Neural crest cell (in vitro differentiated cells): ENCODE measurements around the gene FAM89B. TPM values are rescaled to one million over a fixed set of nuclear protein-coding genes. Genes with fewer than 3 reads are reported as not detected.
"Not testable (repeated sequence)": the region's sequence is repeated elsewhere in the genome, so short reads cannot be mapped to it uniquely, and the experiment has no call there.

ENCODE experiments used
- DNase-seq: peaks from one replicate; pipeline ENCODE4 v3.0.0; 2021; ENCODE audit warnings: low read depth, mixed read lengths, low spot score
- H3K27ac Mint-ChIP-seq: one replicate; pipeline ENCODE4 v1.8.0; 2021; ENCODE audit warnings: mild to moderate bottlenecking, mixed read lengths; ENCODE audit not compliant: unreplicated experiment
- H3K27me3 Mint-ChIP-seq: 2 replicates; pipeline ENCODE4 v1.8.0; 2021; ENCODE audit warnings: low read depth, mild to moderate bottlenecking, mixed read lengths
- H3K36me3 Mint-ChIP-seq: 2 replicates; pipeline ENCODE4 v1.8.0; 2021; ENCODE audit warnings: low read depth, mild to moderate bottlenecking, mixed read lengths
- H3K4me1 Mint-ChIP-seq: 2 replicates; pipeline ENCODE4 v1.8.0; 2021; ENCODE audit warnings: mixed read lengths
- H3K4me3 Mint-ChIP-seq: one replicate; pipeline ENCODE4 v1.8.0; 2021; ENCODE audit warnings: mild to moderate bottlenecking, mixed read lengths
- H3K9me3 Mint-ChIP-seq: 2 replicates; pipeline ENCODE4 v1.8.0; 2021; ENCODE audit warnings: mixed read lengths
- total RNA-seq: library from RNA; stranded (reverse); gene quantifications from 2 replicates; pipeline ENCODE4 v1.2.1, GENCODE V29; 2021
- TF ChIP-seq, protein P1 (sequence below): fragments of 200-600 bp; sonication (generic); conservative IDR thresholded peaks from 2 replicates; pipeline ENCODE4 v1.5.0; 2021; ENCODE audit warnings: antibody characterized with exemption, mild to moderate bottlenecking

FAM89B gene
- total RNA-seq, 1 donor from 2014 or later = 86.3 TPM

DNA sequence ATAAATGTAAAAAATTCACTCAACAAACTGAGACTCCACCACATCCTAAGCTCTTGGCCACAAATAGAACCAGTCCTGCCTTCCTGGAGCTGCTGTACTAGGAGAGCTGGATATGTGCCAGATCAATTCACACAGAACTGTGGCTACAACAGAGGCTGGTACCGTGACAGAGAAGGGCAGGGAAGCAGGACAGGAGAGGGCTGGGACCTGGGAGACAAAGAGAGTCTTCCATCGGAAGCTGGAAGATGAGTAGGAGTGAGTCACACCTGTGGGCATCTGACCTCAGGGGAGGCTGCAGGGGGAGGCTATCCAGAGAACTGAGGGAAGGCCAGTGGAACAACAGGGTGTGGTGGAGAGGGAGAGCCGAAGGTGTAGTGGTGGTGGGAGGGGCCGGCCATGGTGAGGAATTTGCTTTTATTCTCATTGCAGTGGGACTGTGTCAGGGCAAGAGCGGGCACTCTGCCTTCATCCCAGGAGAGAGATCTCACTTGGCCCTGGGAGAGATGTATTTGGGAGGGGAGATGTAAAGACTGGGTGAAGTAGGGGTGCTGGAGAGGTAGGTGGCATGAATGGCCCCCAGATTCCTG lies 12.3 kb upstream of the FAM89B start:
- TF ChIP-seq, protein P1, sequence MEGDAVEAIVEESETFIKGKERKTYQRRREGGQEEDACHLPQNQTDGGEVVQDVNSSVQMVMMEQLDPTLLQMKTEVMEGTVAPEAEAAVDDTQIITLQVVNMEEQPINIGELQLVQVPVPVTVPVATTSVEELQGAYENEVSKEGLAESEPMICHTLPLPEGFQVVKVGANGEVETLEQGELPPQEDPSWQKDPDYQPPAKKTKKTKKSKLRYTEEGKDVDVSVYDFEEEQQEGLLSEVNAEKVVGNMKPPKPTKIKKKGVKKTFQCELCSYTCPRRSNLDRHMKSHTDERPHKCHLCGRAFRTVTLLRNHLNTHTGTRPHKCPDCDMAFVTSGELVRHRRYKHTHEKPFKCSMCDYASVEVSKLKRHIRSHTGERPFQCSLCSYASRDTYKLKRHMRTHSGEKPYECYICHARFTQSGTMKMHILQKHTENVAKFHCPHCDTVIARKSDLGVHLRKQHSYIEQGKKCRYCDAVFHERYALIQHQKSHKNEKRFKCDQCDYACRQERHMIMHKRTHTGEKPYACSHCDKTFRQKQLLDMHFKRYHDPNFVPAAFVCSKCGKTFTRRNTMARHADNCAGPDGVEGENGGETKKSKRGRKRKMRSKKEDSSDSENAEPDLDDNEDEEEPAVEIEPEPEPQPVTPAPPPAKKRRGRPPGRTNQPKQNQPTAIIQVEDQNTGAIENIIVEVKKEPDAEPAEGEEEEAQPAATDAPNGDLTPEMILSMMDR = no peak
- Mint-ChIP-seq H3K4me1 (peaks cover 38% of the 10 kb centered on the region), H3K36me3 (no peaks in the 10 kb centered on the region), H3K9me3 (no peaks in the 10 kb centered on the region), H3K27ac (no peak overlapping the region), H3K27me3 (peaks cover 8% of the 10 kb centered on the region), H3K4me3 (peak overlapping the region; percentile 28)
- DNase-seq = no peak

- TF ChIP-seq, protein P1 = no peak
- Mint-ChIP-seq H3K36me3 (no peaks in the 10 kb centered on the region), H3K4me1 (peaks cover 33% of the 10 kb centered on the region), H3K27me3 (peaks cover 5% of the 10 kb centered on the region), H3K27ac (no peak overlapping the region), H3K4me3 (peak overlapping the region; percentile 28), H3K9me3 (no peaks in the 10 kb centered on the region)
- no peak for DNase-seq
Measured at GRCh38 chr11:65560555-65561418, 11.6 kb upstream of the FAM89B start.

DNA sequence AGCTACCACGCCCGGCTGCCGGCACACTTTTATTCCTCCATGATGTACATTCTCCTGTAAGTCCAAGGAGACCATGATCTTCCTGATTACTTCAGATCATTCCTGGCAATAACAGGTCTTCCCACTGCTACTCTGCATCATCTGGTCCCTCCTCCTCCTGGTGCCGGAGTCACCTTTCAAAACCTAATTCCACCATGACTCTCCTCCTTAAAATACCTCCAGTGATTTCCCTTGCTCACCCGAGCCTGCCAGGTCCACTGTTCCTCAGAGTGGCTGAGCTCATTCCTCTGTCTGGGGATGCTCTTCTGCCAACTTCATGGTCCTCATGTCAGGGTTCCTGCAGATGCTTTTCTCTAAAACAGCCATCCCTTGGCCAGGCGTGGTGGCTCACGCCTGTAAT lies 10.3 kb upstream of the FAM89B start:
- Mint-ChIP-seq H3K4me1 (peaks cover 24% of the 10 kb centered on the region), H3K27ac (peak overlapping the region; percentile 10), H3K4me3 (peak overlapping the region; percentile 29), H3K9me3 (no peaks in the 10 kb centered on the region), H3K36me3 (no peaks in the 10 kb centered on the region), H3K27me3 (peaks cover 4% of the 10 kb centered on the region)
- no peak for DNase-seq
- TF ChIP-seq, protein P1 = no peak

DNA sequence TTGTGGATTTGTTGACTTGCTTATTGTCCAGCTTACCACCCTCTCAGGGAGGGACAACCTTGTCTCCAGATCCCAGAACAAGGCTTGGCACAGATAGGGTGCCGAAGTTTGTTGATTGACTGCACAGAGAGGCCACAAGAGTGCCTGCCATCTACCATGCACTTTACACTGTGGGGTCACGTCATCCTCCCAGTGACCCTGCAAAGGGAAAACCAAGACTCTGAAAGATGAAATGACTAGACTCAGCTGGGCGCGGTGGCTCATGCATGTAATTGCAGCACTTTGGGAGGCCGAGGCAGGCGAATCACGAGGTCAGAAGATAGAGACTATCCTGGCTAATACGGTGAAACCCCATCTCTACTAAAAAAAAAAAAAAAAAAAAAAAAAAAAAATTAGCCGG lies 9.6 kb upstream of the FAM89B start:
- TF ChIP-seq, protein P1 = no peak
- Mint-ChIP-seq H3K27ac (no peak overlapping the region), H3K9me3 (no peaks in the 10 kb centered on the region), H3K4me1 (peaks cover 18% of the 10 kb centered on the region), H3K27me3 (no peaks in the 10 kb centered on the region), H3K36me3 (no peaks in the 10 kb centered on the region), H3K4me3 (no peak overlapping the region)
- DNase-seq = no peak

DNA sequence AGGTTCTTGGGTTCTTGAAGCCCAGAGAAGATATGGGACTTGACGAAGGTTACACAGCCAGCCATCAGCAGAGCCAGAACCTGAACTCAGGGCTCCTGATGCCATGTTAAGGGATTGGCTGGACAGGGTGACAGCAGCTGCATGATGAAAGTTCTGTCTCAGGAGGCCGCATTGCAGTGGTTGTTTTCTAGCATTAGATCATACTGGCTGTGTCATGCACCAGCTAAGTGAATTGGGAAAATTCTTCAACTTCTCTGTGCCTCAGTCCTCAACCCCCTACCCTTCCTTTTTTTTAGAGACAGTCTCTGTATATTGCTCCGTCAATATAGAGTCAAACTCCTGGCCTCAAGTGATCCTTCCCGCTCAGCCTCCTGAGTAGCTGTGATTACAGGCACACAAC lies 8.7 kb upstream of the FAM89B start:
- H3K4me1 Mint-ChIP-seq = peaks cover 25% of the 10 kb centered on the region
- H3K4me3 Mint-ChIP-seq = no peak overlapping the region
- DNase-seq = no peak
- H3K9me3 Mint-ChIP-seq = no peaks in the 10 kb centered on the region
- H3K36me3 Mint-ChIP-seq = no peaks in the 10 kb centered on the region
- no peak overlapping the region for H3K27ac Mint-ChIP-seq
- no peaks in the 10 kb centered on the region for H3K27me3 Mint-ChIP-seq
- TF ChIP-seq, protein P1 = no peak

DNA sequence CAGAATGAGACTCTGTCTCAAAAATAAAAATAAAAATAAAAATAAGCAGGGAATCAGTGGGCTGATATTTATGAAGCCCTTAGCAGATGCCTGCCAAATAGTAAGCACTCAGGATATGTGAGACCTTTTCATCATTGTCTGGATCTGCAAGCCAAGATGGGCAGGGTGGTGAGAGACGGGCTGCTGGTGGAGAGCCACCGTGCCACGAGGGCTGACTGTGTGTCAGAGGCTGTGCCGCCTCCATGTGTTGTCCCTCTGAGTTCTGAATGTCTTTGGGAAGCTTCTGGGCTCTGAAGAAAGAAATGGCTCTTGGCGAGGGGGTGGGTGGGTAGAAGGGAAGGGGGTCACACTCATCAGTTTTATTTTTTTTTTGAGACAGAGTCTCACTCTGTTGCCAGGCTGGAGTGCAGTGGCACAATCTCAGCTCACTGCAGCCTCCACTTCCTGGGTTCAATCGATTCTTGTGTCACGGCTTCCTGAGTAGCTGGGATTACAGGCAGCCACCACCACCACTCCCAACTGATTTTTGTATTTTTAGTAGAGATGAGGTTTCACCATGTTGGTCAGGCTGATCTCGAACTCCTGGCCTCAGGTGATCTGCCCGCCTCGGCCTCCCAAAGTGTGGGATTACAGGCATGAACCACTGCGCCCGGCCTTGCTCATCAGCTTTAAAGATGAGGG lies 7.3 kb upstream of the FAM89B start:
- H3K27ac Mint-ChIP-seq, H3K27me3 Mint-ChIP-seq, H3K9me3 Mint-ChIP-seq, DNase-seq, H3K36me3 Mint-ChIP-seq: not testable (repeated sequence)
- peaks cover 36% of the 10 kb centered on the region for H3K4me1 Mint-ChIP-seq
- H3K4me3 Mint-ChIP-seq = peak overlapping the region; percentile 44
